Measurements from ENCODE around the gene WDR35. TPM values are rescaled to one million over a fixed set of nuclear protein-coding genes. Genes with fewer than 3 reads are reported as not detected.
"Not testable (repeated sequence)": the region's sequence is repeated elsewhere in the genome, so short reads cannot be mapped to it uniquely, and the experiment has no call there.

WDR35 gene
- total RNA-seq, 1 donor from 2014 or later = 10.3 TPM

DNA sequence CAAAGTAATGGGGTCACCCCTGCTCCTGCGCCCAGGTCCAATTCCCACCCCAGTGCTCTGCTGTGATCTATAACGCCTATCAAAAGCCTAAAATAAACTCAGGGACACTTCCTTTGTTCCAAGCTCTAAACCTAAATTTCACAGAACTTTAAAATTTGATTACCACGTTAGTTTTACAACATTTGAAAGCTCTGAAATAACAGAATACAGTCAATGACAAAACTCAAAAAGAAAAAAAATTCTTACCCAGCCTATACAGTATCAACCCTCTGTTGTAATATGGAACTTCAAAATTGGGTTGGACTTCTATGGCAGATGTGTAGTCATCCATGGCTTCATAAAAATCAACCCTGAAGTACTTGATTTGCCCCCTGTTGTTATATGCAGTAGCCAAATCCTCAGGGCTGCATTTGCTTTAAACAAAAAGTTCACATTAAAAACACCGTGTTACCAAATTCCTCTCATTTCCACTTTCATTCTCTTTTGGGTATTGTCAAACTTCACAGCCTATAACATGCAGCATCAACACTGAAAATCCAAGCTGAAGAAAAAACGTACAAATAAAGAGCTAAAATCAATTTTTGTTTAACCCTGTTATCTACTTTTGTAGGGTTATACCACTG is 92.2 kb downstream of the WDR35 start:
- Mint-ChIP-seq H3K27ac (ENCODE audit: unreplicated experiment) (peak overlapping the region; percentile 42), H3K4me1 (ENCODE audit: unreplicated experiment) (peaks cover 17% of the 10 kb centered on the region), H3K27me3 (ENCODE audit: unreplicated experiment) (peaks cover 5% of the 10 kb centered on the region), H3K36me3 (ENCODE audit: low read depth, unreplicated experiment) (no peaks in the 10 kb centered on the region), H3K4me3 (ENCODE audit: unreplicated experiment) (no peak overlapping the region), H3K9me3 (ENCODE audit: unreplicated experiment) (no peaks in the 10 kb centered on the region)
- no peak for DNase-seq (ENCODE audit: low spot score)
- TF ChIP-seq, protein P1, sequence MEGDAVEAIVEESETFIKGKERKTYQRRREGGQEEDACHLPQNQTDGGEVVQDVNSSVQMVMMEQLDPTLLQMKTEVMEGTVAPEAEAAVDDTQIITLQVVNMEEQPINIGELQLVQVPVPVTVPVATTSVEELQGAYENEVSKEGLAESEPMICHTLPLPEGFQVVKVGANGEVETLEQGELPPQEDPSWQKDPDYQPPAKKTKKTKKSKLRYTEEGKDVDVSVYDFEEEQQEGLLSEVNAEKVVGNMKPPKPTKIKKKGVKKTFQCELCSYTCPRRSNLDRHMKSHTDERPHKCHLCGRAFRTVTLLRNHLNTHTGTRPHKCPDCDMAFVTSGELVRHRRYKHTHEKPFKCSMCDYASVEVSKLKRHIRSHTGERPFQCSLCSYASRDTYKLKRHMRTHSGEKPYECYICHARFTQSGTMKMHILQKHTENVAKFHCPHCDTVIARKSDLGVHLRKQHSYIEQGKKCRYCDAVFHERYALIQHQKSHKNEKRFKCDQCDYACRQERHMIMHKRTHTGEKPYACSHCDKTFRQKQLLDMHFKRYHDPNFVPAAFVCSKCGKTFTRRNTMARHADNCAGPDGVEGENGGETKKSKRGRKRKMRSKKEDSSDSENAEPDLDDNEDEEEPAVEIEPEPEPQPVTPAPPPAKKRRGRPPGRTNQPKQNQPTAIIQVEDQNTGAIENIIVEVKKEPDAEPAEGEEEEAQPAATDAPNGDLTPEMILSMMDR (IDR thresholded peaks at IDR 0.05; ENCODE audit: unreplicated experiment) = no peak

DNA sequence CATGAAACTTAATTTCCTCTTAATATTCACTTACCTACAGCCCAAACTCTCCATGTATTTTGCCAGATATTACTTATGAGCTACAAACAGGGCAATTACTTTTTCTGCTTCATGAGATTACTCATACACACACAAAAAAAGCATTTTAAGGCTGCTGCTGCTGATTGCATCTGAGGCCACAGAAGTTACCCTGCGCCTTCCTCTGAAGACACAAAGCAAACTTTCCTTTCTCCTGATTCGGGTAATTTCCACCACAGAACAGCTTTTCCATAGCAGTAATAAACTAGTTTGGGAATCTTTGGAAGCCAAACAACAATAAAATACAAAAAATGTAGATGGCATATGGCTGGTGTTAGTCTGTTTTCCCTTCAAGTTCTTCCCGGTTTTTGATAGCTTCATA is 94.4 kb downstream of the WDR35 start:
- no peaks in the 10 kb centered on the region for H3K9me3 Mint-ChIP-seq (ENCODE audit: unreplicated experiment)
- no peaks in the 10 kb centered on the region for H3K36me3 Mint-ChIP-seq (ENCODE audit: low read depth, unreplicated experiment)
- H3K4me3 Mint-ChIP-seq (ENCODE audit: unreplicated experiment) = no peak overlapping the region
- peaks cover 3% of the 10 kb centered on the region for H3K27me3 Mint-ChIP-seq (ENCODE audit: unreplicated experiment)
- no peak for DNase-seq (ENCODE audit: low spot score)
- H3K4me1 Mint-ChIP-seq (ENCODE audit: unreplicated experiment) = peaks cover 16% of the 10 kb centered on the region
- TF ChIP-seq, protein P1 (IDR thresholded peaks at IDR 0.05; ENCODE audit: unreplicated experiment) = no peak
- no peak overlapping the region for H3K27ac Mint-ChIP-seq (ENCODE audit: unreplicated experiment)

DNA sequence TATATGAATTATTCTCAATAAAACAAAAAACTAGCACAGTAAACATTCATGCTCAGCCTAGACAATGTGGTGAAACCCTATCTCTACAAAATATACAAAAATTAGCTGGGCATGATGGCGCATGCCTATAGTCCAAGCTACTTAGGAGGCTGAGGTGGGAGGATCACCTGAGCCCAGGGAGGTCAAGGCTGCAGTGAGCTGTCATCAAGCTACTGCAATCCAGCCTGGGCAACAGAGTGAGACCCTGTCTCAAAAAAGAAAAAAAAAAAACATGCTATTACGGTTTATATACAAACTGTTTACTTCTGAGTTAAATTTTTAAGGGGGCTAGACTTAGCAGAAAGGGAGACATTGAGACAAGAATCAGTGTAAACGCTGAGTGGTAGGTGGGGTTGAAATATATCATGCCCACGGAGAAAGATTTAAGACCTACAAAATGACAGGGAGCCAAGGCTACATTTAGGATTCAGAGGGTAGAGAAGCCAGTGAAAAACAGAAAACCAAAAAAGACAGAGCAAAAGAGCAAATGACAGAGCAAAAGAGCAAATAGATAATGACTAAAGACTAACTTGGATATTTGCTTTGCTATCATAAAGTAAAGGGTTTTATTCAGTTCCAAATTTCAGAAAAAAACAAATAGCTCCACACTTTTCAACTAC is 95.6 kb downstream of the WDR35 start:
- H3K27me3 Mint-ChIP-seq (ENCODE audit: unreplicated experiment) = no peaks in the 10 kb centered on the region
- TF ChIP-seq, protein P1 (IDR thresholded peaks at IDR 0.05; ENCODE audit: unreplicated experiment) = no peak
- no peaks in the 10 kb centered on the region for H3K9me3 Mint-ChIP-seq (ENCODE audit: unreplicated experiment)
- no peaks in the 10 kb centered on the region for H3K36me3 Mint-ChIP-seq (ENCODE audit: low read depth, unreplicated experiment)
- no peak overlapping the region for H3K4me3 Mint-ChIP-seq (ENCODE audit: unreplicated experiment)
- H3K27ac Mint-ChIP-seq (ENCODE audit: unreplicated experiment) = no peak overlapping the region
- H3K4me1 Mint-ChIP-seq (ENCODE audit: unreplicated experiment) = peaks cover 8% of the 10 kb centered on the region
- no peak for DNase-seq (ENCODE audit: low spot score)

DNA sequence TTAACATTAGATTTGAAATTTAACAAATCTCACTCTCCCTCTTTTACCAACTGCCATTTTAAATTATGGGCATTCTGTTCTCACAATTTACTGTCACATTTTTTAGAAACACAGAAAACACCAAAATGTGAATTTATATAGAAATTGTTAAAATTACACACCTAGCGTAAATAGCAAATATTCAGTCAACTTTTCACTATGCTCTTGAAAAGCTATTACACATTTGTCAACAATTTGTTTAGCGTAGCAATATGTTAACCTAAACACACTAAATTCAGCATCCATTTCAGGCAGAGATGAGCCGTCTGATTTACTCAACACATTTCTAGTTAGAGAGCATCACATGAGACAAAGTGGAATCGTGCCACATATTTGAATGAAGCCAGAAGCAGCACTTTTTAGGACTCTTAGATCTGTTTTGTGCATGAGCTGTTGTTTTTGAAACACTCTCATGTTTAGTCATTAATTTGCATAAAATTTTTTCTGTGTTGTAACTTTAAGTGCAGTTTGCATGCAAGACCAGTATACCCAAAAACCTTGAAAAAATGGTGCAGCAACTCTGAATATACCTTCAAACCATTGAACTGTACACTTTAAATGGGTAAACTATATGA is 96.3 kb downstream of the WDR35 start:
- no peak overlapping the region for H3K4me3 Mint-ChIP-seq (ENCODE audit: unreplicated experiment)
- no peak overlapping the region for H3K27ac Mint-ChIP-seq (ENCODE audit: unreplicated experiment)

DNA sequence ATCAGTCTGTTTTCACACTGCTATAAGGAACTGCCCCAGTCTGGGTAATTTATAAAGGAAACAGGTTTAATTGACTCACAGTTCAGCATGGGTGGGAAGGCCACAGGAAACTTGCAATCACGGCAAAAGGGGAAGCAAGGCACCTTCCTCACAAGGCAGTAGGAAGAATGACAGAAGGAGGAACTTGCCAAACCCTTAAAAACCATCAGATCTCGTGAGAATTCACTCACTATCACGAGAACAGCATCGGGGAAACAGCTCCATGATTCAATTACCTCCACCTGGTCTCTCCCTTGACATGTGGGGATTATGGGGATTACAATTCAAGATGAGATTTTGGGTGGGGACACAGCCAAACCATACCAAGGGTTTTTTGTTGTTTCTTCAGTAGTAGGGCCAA is 97.9 kb downstream of the WDR35 start:
- H3K4me1 Mint-ChIP-seq (ENCODE audit: unreplicated experiment); H3K27ac Mint-ChIP-seq (ENCODE audit: unreplicated experiment); H3K36me3 Mint-ChIP-seq (ENCODE audit: low read depth, unreplicated experiment); DNase-seq (ENCODE audit: low spot score); H3K9me3 Mint-ChIP-seq (ENCODE audit: unreplicated experiment); H3K27me3 Mint-ChIP-seq (ENCODE audit: unreplicated experiment): not testable (repeated sequence)
- H3K4me3 Mint-ChIP-seq (ENCODE audit: unreplicated experiment) = peak overlapping the region; percentile 60

More for the DNA sequence above, 96.3 kb downstream of the WDR35 start:
- H3K27me3 Mint-ChIP-seq (ENCODE audit: unreplicated experiment) = no peaks in the 10 kb centered on the region
- peaks cover 6% of the 10 kb centered on the region for H3K4me1 Mint-ChIP-seq (ENCODE audit: unreplicated experiment)
- no peaks in the 10 kb centered on the region for H3K9me3 Mint-ChIP-seq (ENCODE audit: unreplicated experiment)
- no peak for DNase-seq (ENCODE audit: low spot score)
- H3K36me3 Mint-ChIP-seq (ENCODE audit: low read depth, unreplicated experiment) = no peaks in the 10 kb centered on the region
- TF ChIP-seq, protein P1 (IDR thresholded peaks at IDR 0.05; ENCODE audit: unreplicated experiment) = no peak

All from endothelial cell (in vitro differentiated cells).